NCI-H2171 treated with DMSO at 0.1 percent for 48 hours (cell line): ENCODE measurements around the gene ZNF334.

ENCODE experiments used
- DNase-seq: peaks from one replicate; lab custom pipeline; 2025; lab: John Stamatoyannopoulos, UW

ZNF334 gene

GRCh38 chr20:46512943-46513844 lies at the start of gene ZNF334:
ZNF334 (minus strand) TSS chr20:46513559; CDS start chr20:46512102, 1,457 bp downstream.
- peak; percentile 95 for DNase-seq

GRCh38 chr20:46562373-46563169 lies 49.2 kb upstream of the ZNF334 start:
- peak; percentile 77 for DNase-seq

GRCh38 chr20:46562009-46562372 lies 48.6 kb upstream of the ZNF334 start:
- DNase-seq: no peak

- no peak for DNase-seq
Measured at GRCh38 chr20:46559685-46560440, 46.5 kb upstream of the ZNF334 start.

- DNase-seq: no peak
Measured at GRCh38 chr20:46559001-46559400, 45.6 kb upstream of the ZNF334 start.

- peak; percentile 56 for DNase-seq
Measured at GRCh38 chr20:46558511-46558959, 45.2 kb upstream of the ZNF334 start.

- DNase-seq: peak; percentile 57
Measured at GRCh38 chr20:46557231-46557956, 44.0 kb upstream of the ZNF334 start.

- DNase-seq: no peak
Measured at GRCh38 chr20:46555370-46555956, 42.1 kb upstream of the ZNF334 start.

- no peak for DNase-seq
Measured at GRCh38 chr20:46554828-46555227, 41.5 kb upstream of the ZNF334 start.

GRCh38 chr20:46553926-46554325 lies 40.6 kb upstream of the ZNF334 start:
- DNase-seq: no peak

GRCh38 chr20:46552460-46553420 lies 39.4 kb upstream of the ZNF334 start:
- DNase-seq: no peak

GRCh38 chr20:46551522-46552381 lies 38.4 kb upstream of the ZNF334 start:
- no peak for DNase-seq

- no peak for DNase-seq
Measured at GRCh38 chr20:46550461-46550860, 37.1 kb upstream of the ZNF334 start, which contains the start of gene OCSTAMP. OCSTAMP (minus strand) TSS chr20:46550654; CDS start chr20:46550560, 94 bp downstream.

- DNase-seq: no peak
Measured at GRCh38 chr20:46549188-46549972, 36.0 kb upstream of the ZNF334 start.

GRCh38 chr20:46548688-46549087 lies 35.3 kb upstream of the ZNF334 start:
- no peak for DNase-seq

- no peak for DNase-seq
Measured at GRCh38 chr20:46547995-46548394, 34.6 kb upstream of the ZNF334 start.

- no peak for DNase-seq
Measured at GRCh38 chr20:46546936-46547335, 33.6 kb upstream of the ZNF334 start.

- no peak for DNase-seq
Measured at GRCh38 chr20:46546298-46546697, 32.9 kb upstream of the ZNF334 start.
